Suppressor macrophage treated with lipopolysaccharide for 4 hours (primary cell): Measurements from ENCODE around the gene HTT-AS.

Source experiments
- DNase-seq: peaks from one replicate; pipeline ENCODE4 v3.0.0-alpha.2; 2020

Gene HTT-AS

DNA sequence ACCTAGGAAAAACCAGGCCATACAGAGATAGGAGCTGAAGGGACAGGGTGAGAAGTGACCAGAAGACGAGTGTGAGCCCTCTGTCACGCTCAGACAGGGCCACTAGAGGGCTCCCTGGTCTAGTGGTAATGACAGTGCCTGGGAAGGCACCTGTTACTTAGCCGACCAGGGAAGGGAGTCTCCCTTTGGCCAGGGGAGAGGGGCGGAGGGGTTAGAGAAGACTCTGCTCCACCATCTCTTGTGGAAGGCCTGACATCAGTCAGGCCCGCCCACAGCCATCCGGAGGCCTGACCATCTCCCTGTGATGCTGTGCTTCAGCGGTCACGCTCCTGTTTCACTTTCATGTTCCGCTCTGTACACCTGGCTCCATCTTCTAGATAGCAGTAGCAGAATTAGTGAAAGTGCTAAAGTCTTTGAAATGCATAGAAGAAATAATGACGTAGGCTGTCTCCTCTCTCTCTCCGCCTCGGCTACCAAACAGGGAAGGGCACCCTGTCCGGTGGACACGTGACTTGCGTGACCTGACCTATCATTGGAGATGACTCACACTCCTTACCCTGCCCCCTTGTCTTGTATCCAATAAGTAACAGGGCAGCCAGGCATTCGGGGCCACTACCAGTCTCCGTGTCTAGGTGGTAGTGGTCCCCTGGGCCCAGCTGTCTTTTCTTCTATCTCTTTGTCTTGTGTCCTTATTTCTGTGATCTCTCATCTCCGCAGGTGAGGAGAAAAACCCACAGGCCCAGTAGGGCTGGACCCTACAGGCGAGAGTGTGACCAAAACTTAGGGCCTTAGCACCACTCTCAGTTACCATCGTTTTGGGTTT, 26.7 kb downstream of the HTT-AS start:
- DNase-seq: peak; percentile 59

DNA sequence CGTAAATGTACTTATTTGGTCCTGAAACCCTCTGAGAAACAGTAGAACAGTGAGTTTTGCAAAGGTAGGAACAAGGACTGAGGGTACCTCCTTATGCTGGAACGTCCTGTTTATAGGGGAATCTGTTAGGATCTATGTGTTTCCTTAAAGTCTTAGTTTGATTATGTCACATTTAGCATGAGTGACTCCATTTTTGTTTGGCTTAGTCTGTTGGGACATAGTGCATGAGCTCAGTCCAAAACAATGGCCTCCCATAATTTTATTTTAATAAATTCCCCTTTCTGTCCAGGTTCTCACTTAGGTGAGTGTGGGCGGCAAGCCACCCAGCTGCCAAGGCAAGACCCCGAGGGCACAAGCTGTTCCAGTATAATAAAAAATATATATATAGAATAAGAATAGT, 27.7 kb downstream of the HTT-AS start:
- no peak for DNase-seq

DNA sequence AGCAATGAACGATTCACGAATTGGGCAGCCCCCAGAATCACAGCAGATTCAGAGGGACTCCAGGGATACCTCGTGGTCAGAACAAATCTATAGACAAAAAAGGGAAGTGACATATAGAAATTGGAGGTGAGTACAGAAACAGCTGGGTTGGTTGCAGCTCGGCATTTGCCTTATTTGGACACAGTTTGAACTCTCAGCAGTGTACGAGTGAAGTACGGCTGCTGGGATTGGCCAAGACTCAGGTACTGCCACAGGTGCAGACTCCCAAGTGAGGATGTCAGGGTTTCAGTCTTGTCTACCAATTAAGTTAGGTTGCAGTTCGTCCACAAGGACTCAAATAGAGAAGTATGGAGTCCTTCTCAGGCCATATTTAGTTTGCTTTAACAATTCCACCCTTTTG, 28.2 kb downstream of the HTT-AS start:
- no peak for DNase-seq

DNA sequence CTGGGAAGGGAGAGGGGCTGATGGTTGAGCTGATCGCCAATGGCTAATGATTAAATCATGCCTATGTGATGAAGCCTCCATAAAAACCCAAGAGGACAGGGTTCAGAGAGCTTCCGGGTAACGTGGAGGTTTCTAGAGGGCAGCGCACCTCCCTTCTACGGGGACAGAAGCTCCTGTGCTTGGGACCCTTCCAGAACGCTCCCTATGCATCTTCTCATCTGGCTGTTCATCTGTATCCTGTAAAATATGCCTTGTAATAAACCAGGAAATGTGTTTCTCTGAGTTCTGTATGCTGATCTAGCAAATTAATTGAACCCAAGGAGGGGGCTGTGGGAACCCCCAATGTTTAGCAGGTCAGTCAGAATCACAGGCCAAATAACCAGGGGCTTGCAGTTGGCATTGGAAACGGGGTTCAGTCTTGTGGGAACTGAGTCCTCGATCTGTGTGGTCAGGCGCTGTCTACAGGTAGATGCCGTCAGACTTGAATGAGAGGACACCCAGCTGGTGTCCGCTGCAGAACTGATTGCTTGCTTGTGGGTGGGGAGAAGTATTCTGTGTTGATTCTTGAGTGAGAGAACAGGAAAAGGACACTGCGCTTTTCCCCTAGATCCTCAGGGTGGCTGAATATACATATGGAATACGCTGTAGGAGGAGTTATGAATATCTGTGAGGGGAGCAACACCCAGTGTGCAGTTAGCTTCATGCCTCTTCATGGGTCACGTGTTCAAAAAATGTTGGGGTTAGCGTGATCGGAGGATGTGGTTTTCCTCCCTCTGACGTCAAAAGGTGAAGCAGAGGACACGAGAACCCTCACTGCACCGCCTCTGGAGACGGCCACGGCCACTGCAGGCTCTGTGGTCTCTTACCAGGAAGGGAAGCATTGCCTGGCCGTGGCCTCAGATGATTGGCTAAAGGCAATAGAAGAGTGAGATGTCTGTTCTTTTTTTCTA, 29.2 kb downstream of the HTT-AS start:
- peak; percentile 61 for DNase-seq

DNA sequence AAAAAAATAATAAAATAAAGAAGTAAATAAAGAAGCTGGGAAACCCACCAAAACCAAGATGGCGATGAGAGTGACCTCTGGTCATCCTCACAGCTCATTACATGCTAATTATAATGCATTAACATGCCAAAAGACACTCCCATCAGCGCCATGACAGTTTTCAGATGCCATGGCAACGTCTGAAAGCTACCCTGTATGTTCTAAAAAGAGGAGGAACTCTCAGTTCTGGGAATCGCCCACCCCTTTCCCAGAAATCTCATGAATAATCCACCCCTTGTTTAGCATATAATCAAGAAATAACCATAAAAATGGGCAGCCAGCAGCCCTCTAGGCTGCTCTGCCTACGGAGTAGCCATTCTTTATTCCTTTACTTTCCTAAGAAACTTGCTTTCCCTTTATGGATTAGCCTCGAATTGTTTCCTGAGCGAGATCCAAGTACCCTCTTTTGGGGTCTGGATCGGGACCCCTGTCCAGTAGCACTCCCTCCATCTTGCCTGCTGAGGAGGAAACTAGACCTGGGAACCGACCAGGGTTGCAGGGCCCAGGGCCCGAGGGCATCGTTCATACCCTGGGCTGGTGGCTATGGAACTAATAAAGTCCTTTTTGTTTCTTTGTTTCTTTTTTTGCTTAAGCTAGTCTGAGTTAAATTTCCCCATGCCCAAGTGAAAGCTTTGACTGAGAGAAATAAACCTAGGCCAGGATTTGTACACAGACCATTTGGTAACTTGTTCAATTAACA, 30.9 kb downstream of the HTT-AS start:
- no peak for DNase-seq

DNA sequence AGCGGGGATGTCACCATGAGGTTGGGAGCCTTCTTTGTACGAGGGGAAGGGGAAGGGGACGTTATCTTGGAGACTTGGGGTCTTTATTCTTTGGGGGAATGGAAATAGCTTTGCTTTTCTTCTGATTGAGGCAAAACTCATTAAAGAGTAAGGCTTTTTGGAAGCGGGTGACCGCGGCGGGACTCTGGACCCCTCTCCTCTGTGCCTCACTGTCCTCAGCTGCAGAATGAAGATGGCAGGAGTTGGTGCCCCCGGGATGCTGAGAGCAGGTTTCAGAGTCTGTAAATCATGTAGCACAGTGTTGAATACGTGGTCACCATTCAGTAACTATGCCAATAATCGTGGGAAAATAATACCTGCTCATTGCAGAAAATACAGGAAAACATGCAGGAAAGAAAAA, 32.1 kb downstream of the HTT-AS start:
- no peak for DNase-seq

DNA sequence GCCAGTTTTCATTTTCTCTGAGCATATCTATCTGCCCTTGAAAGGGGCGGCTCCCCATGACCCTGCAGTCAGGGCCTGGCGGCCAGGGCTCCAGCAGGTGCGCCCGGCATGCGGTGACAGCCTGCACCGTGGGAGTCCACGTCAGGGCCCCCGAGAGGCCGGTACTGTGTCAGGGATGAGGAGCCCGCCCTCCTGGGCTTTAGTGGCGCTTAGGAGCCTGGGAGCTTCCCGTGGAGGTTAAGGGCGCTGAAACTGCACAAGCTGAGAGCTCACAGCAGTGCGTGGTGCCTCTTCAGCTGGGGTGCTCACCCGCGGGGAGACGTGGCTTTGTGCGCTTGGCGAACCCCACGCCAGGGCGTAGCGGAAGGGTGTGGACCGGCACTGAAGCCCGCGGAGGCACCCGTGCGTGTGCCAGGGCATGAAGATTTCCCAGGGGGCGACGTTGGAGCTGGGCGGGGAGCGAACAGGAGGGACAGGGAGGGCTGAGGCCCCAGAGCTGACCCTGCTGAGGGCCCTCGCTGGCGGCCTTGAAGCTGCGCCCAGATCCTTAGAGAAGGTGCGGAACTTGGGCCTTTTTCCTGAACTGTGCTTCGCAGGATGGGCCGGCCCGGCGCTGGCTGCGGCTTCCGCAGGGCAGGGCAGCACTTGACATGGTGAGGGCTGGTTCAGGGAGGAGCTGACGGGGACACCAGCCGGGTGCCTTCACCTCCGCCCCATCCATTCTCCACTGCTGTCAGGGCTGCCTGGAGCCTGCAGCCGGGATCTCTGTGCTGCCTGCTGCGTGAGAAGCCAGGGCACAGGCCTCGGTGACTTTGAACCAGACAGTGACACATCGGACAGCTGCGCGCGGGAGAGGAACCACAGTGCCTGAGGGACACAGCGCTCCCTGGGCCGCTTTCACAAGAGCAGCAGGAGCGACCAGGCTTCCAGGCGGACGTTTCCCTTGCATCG, 32.9 kb downstream of the HTT-AS start:
- peak; percentile 77 for DNase-seq

DNA sequence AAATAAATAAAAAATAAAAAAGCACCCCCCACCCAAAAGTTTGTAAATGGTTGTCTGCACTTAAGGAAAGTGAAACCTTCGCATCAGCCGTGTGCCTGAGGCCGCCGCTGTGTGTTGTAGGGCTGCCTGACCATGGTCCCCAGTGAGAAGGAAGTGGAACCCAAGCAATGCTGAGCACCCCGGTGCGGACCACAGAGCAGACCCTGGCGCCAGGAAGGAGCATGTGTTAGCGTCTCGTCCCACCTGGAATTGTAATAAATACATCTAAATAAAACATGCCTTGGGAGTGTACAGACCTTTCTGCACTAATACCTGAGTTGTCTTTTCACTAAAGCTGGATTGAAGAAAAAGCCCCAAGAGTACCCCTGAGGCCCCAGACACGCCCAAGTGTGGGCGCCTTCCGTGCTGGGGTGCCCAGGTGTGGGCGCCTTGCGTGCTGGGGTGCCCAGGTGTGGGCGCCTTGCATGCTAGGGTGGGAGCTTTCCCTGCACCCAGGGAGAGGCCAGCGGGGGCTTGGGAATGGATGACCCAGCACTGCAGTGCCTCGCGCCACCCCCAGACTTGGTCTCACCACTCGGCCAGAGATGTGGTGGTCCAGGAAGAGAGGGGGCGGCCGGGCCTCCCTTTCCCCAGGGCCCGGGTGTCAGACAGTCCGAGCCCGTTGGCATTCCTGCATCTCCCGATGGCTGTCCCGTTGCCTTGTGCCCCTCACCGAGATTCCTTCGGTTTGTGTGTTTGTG, 33.7 kb downstream of the HTT-AS start:
- no peak for DNase-seq

DNA sequence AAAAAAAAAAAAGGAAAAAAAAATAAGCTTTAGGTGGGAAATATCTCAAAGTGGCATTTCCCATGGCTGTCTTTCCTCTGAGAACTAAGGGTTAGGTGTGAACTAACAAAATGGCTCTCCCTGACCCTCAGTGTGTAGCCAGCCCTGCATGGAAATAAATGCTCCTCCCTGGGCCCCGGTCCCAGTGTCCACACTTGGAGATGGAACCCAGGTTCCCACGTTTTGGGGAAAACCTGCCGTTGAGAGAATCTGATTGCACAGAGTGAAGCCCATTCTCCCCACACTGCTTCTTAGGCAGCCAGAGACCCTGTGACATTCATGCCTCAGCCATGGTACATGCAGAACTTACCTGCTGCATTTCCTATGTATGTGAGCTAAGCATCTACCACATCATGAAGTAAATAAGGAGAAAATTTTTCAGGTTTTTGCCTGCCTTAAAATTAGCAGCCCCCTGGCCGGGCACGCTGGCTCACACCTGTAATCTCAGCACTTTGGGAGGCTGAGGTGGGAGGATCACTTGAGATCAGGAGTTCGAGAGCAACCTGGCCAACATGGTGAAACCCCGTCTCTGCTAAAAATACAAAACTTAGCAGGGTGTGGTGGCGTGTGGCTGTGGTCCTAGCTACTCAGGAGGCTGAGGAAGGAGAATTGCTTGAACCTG, 34.5 kb downstream of the HTT-AS start:
- DNase-seq: no peak

DNA sequence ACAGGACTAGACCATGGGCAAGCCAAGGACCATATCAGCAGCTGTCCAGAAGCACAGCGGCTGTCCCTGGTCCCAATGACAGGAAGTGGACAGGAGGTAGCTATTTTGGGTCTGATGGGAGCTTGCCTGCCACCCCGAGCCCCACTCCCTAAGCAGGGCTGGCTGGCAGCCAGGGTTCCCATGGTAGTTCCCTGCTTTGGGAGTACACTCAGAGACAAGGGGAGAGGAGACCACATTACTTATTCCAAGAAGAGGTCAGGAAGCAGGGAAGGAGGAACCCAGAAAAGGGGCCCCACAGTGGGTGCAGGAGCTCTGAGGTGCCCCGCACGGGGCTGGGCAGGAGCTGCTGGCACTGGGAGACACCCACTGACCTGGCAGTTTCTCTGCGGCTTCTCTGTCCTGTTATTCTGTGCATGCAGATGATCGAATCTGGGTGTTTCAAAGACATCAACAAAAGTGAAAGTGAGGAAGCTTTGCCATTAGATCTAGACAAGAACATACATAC, 36.3 kb downstream of the HTT-AS start:
- peak; percentile 49 for DNase-seq

DNA sequence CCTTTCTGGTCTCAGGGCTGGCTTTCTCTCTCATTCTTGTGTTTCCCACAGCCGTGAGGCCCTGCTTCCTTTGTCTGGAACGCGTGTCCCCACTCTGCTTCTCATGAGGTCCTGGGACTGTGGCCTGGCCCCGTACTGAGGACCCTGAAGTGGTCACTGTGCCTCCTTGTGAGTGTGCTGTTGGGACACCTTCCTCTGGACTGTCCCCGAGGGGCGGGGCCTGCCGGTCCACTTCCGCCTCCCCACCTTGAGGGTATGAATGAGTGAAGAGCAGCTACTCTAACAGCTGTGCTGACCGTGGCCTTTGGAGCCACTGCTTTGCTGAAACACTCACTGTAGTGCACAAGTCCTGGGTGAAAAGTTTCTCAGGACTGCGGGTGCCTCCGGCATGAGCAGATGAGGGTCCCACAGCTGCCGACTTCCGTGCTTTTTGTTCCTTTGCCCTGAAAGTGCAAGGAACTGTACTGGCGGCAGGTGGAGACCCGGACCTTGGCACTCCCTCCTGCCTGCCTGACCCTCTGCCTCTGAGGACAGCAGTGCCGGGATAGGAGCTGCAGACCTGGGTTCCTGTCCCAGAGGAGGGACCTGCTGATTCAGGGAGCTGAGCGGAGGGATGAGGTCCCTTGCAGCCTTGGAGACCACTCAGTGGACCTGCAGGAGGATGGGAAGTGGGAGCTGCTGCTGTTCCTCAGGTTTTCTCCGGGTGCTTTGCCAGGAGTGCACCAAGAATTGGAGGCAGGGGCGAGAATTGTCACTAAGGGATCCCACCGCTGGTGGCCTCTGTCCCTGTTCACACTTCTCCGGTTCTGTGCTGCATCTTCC, 38.0 kb downstream of the HTT-AS start:
- DNase-seq: no peak

DNA sequence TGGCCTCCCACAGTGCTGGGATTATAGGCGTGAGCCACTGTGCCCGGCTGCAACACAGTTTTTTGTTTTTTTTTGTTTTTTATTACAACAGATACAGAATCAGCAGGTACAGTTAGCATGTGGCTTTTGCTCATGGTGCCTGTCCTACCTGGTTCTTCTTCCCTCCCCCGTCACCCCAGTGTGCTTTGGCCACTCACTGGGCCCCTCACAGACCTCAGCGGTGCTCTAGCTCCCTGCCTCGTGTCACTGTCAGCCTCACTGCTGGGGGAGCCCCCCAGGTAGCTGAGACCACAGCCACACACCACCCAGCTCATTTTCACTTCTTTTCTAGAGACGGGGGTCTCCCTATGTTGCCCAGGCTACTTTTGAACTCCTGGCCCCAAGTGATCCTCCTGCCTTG, 38.7 kb downstream of the HTT-AS start:
- no peak for DNase-seq

DNA sequence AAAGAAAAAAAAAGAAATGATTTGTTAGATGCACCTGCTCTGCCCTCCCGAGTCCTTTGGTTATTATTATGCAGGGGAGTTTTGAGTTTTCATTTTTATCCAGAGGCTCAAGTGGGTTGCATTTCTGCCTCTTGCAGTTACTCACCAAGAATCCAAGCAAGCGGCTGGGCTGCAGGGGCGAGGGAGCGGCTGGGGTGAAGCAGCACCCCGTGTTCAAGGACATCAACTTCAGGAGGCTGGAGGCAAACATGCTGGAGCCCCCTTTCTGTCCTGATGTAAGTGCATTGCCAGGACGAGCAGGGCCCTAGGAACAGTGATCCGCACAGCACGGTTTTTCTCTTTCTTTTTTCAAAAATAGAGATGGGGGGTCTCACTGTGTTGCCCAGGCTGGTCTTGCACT, 39.1 kb downstream of the HTT-AS start:
- DNase-seq: no peak

DNA sequence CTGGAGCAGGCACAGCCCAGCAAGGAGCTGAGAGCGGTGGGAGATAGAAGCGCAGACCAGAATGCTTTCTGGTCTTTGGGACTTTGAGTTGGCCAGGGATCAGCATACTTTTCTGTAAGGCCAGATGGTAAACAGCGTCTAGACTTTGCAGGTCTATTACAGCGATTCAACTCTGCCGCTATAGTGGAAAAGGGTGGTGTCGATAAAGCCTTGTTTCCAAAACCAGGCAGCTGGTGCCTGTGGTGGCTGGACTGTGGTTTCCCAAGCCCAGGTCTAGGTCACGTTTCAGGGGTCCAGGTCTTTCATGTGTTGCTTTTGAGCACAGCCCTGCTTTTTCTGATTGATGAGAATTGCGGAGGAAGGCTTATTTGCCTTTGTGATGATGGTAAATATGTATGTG, 40.1 kb downstream of the HTT-AS start:
- DNase-seq: no peak

DNA sequence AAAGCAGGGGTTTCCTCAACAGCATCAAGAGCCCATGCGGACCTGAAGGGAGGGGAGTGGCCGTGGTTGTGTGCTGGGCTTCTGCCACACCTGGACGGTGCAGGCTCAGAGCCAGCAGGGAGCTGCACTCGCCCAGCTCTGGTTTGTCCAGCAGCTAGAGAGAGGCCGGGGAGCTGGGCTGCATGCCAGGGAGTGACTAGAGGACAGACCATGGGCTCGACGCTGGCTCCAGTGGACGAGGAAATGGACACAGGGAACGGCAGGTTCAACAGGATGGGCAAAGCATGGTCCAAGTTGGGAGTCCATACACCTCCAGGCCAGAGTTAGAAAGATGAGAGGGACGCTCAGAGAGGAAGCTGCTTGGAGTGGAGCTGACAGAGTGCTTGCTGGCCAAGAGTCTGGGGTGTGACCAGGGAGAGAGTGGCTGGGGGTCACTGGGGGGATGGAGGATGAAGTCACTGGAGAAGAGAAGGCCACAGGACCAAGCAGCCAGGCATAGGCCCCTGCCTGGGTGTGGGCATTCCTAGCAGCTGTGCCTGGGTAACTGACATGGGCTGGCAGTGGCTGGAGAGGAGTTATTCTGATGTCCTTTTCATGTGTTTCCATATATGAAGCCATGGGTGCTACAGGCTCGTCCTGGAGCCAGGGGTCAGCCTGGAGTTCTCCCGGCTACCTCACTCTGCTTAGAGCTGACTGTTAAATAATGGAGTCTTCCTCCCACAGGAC, 42.8 kb downstream of the HTT-AS start:
- DNase-seq: no peak

DNA sequence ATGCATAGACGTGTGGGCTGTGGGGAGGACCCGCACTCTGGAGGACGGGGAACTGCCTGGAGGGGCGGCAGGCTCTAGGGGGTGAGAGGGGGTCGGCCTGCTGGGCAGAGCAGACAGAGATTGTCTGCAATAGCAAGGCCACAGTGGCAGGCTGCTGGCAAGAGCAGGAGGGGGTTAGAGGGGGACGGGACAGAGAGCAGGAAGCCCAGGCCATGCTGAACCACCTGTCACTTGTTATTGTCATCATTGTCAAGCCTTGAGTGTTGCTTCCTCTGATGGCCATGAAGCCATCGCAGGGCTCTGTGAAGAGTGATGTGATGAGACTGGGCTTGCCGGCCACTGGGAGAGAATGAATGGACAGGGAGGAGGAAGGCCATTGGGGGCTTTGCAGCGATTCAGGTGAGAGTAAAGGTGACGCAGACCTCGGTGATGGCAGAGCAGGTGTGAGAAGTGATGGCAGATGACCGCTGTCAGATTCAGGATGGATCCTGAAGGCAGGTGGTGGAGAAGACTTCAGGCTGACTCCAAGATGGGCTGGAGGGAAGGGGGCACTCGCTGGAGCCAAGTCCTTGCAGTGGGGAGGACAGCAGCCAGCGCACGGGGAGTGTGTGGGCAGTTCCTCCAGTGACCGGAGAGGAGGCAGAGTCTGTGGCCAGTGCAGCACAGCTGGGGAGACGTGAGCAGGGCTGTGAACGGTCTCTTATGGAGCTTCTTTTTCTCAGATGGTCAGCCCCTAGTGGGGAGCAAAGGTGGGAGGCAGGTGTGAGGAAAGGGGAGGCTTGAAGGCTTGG, 43.6 kb downstream of the HTT-AS start:
- no peak for DNase-seq

DNA sequence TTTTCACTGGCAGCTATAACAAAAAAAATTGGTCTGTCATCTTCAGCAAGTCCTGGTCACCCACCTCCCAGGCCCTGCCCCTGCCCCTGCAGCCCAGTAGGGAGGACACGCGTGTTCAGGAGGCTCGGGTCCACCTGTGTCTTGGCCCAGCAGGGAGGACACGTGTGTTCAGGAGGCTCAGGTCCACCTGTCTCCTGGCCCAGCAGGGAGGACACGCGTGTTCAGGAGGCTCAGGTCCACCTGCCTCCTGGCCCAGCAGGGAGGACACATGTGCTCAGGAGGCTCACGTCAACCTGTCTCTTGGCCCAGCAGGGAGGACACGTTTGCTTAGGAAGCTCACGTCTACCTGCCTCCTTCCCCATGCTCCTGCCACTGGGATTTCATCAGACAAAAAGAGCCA, 44.9 kb downstream of the HTT-AS start:
- DNase-seq: no peak

DNA sequence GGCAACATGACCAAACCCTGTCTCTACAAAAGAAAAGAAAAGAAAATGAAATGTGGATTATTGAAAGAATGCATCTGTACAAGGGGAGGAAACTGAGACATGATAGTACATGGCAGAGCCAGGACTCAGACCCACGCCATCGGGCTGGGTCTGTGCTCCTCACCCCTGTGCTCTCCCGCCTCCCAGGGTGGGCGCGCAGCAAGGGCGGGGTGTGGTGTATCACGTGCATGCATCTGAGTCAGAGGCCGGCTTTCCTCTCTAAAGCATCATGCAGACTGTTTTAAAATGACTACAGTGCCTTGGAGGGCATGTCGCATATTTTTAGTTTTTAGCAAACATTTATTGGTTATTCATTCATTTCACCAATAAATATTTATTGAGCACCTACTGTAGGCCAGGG, 47.8 kb downstream of the HTT-AS start:
- DNase-seq: no peak
